Mucosa of descending colon (tissue), 3 donors: ENCODE measurements around the gene LRCOL1. TPM values are rescaled to one million over a fixed set of nuclear protein-coding genes. Genes with fewer than 3 reads are reported as not detected.

ENCODE experiments used
- ATAC-seq: fragments of 200-7000 bp; cut with Tn5 transposase; one replicate; pipeline ENCODE4 v1.9.1; 2020; ENCODE audit warnings: mild to moderate bottlenecking, moderate library complexity
- DNase-seq, 3 donors: peaks; one replicate each; pipeline ENCODE4 v3.0.0-alpha.2; 2020
- H3K36me3 ChIP-seq: fragments of 200-600 bp; one replicate; pipeline ENCODE4 v1.8.0; 2021; ENCODE audit warnings: low read depth, mild to moderate bottlenecking
- H3K4me1 ChIP-seq: fragments of 200-600 bp; one replicate; pipeline ENCODE4 v1.8.0; 2021; ENCODE audit warnings: low read depth, mild to moderate bottlenecking
- H3K4me3 ChIP-seq: fragments of 200-600 bp; one replicate; pipeline ENCODE4 v1.8.0; 2021; ENCODE audit warnings: mild to moderate bottlenecking
- H3K9me3 ChIP-seq: fragments of 200-600 bp; one replicate; pipeline ENCODE4 v1.8.0; 2021; ENCODE audit warnings: mild to moderate bottlenecking
- CTCF ChIP-seq: fragments of 200-600 bp; IDR thresholded peaks from one replicate; pipeline ENCODE4 v1.8.0; 2022; ENCODE audit warnings: antibody characterized with exemption, mild to moderate bottlenecking
- intact Hi-C, 2 donors: fragments of 100-400 bp; cut with DNase I in 1 of 2; cut with micrococcal nuclease in 1 of 2; formaldehyde crosslinking; loops; one replicate each; pipeline versions ENCODE4 v1.11.0 to v1.11.1; 2022; cut with DNase I, micrococcal nuclease
- total RNA-seq, 3 donors: library from RNA; stranded (reverse); fragmentation: NEBNext Ultra II Directional in 2 of 3; extraction: Animal tissue kit (Norgen Biotek cat#: 25700) in 2 of 3; gene quantifications; one replicate each; pipeline versions ENCODE4 v1.2.1 to v1.2.4, GENCODE V29; 2021 to 2023
- donor health status: DM: no; HTN: no; CAD: no; lungs with moderate emphysema.
- donor health status: DM: no; HTN: no; CAD: no.
- donor health status: DM: no; HTN: yes; CAD: no.

The LRCOL1 gene
- total RNA-seq, 3 donors from 2014 or later = not detected

- TF ChIP-seq CTCF = no peak
- H3K4me3 ChIP-seq = peak overlapping the region; percentile 34
- ATAC-seq (peak; percentile 72), DNase-seq (peak in 2 of 3 donors; percentile 38 to 66)
- no peaks in the 10 kb centered on the region for H3K36me3 ChIP-seq
- H3K4me1 ChIP-seq = peaks cover 12% of the 10 kb centered on the region
- intact Hi-C loops = no loop called here
- H3K9me3 ChIP-seq = no peaks in the 10 kb centered on the region
Observed at GRCh38 chr12:132560364-132560613, 50.1 kb downstream of the LRCOL1 start.

- Histone ChIP-seq H3K4me3 (peak overlapping the region; percentile 34), H3K36me3 (no peaks in the 10 kb centered on the region), H3K4me1 (peaks cover 12% of the 10 kb centered on the region), H3K9me3 (no peaks in the 10 kb centered on the region)
- intact Hi-C loops = no loop called here
- DNase-seq = peak in 2 of 3 donors; percentile 57 to 77
- TF ChIP-seq CTCF = no peak
- peak; percentile 80 for ATAC-seq
Observed at GRCh38 chr12:132559652-132560363, 50.6 kb downstream of the LRCOL1 start.

- no peak overlapping the region for H3K4me3 ChIP-seq
- intact Hi-C loops = no loop called here
- DNase-seq (peak in 2 of 3 donors; percentile 17 to 39), ATAC-seq (no peak)
- H3K36me3 ChIP-seq = no peaks in the 10 kb centered on the region
- no peak for TF ChIP-seq CTCF
- no peaks in the 10 kb centered on the region for H3K9me3 ChIP-seq
- H3K4me1 ChIP-seq = peaks cover 12% of the 10 kb centered on the region
Observed at GRCh38 chr12:132558861-132559623, 51.3 kb downstream of the LRCOL1 start.

- H3K9me3 ChIP-seq = no peaks in the 10 kb centered on the region
- no peak overlapping the region for H3K4me3 ChIP-seq
- no peaks in the 10 kb centered on the region for H3K36me3 ChIP-seq
- H3K4me1 ChIP-seq = peaks cover 12% of the 10 kb centered on the region
- DNase-seq = no peak
- intact Hi-C loops = no loop called here
- no peak for TF ChIP-seq CTCF
- no peak for ATAC-seq
Observed at GRCh38 chr12:132558042-132558856, 52.1 kb downstream of the LRCOL1 start.

- no peaks in the 10 kb centered on the region for H3K9me3 ChIP-seq
- intact Hi-C loops = no loop called here
- H3K4me1 ChIP-seq = peaks cover 12% of the 10 kb centered on the region
- H3K36me3 ChIP-seq = no peaks in the 10 kb centered on the region
- no peak overlapping the region for H3K4me3 ChIP-seq
- DNase-seq (no peak), ATAC-seq (no peak)
- no peak for TF ChIP-seq CTCF
Observed at GRCh38 chr12:132557291-132558015, 52.9 kb downstream of the LRCOL1 start.
